SK-N-SH (cell line): Measurements from ENCODE around the gene SYNGR4. TPM values are rescaled to one million over a fixed set of nuclear protein-coding genes. Genes with fewer than 3 reads are reported as not detected.

Source experiments
- CTCF ChIA-PET: fragments of 300-600, 350-600 bp; formaldehyde crosslinking; extraction: SDS; loops from one replicate; lab custom pipeline; 2021; lab: Yijun Ruan, JAX
- POLR2A ChIA-PET: fragments of 350-600 bp; sonication (Branson Sonifier 250); formaldehyde crosslinking; extraction: SDS; loops from one replicate; lab custom pipeline; 2020; ENCODE audit warnings: antibody characterized with exemption, inconsistent platforms; lab: Yijun Ruan, JAX
- DNase-seq: peaks from one replicate; pipeline ENCODE4 v3.0.0; 2012
- H2AFZ ChIP-seq: fragments of 200-600 bp; sonication (generic); 2 replicates; pipeline ENCODE4 v1.8.1; 2016; ENCODE audit warnings: antibody characterized with exemption, mild to moderate bottlenecking, low read depth
- H3F3A ChIP-seq: fragments of 200-600 bp; sonication (generic); replicated peaks from 2 replicates; pipeline ENCODE3; 2016; ENCODE audit warnings: antibody characterized with exemption, mild to moderate bottlenecking; ENCODE audit not compliant: insufficient read depth
- H3K27ac ChIP-seq, 2 experiments: fragments of 200-500 bp in 1 of 2; fragments of 200-600 bp in 1 of 2; sonication (Bioruptor generic) in 1 of 2; sonication (generic), shearing (Covaris generic) in 1 of 2; 2 replicates each; pipeline versions ENCODE4 v1.5.1 to v1.6.1; 2014 to 2016; ENCODE audit warnings: low read depth in 2 of 2, inconsistent platforms in 1 of 2, low read length in 1 of 2, mild to moderate bottlenecking in 1 of 2, mixed read lengths in 1 of 2
- H3K27me3 ChIP-seq: fragments of 200-600 bp; sonication (generic), shearing (Covaris generic); 2 replicates; pipeline ENCODE4 v1.6.1; 2016; ENCODE audit warnings: mixed run types; ENCODE audit not compliant: insufficient read depth
- H3K36me3 ChIP-seq, 2 experiments: fragments of 200-500 bp in 1 of 2; fragments of 200-600 bp in 1 of 2; sonication (Bioruptor generic) in 1 of 2; sonication (generic) in 1 of 2; replicated peaks in 1 of 2; 2 replicates each; pipeline versions ENCODE3 to v1.5.1; 2014 to 2016; ENCODE audit warnings: low read length in 1 of 2, mild to moderate bottlenecking in 1 of 2; ENCODE audit not compliant: insufficient read depth in 2 of 2, control insufficient read depth in 1 of 2
- H3K4me1 ChIP-seq, 2 experiments: fragments of 200-500 bp in 1 of 2; fragments of 200-600 bp in 1 of 2; sonication (Bioruptor generic) in 1 of 2; sonication (generic), shearing (Covaris generic) in 1 of 2; 2 replicates each; pipeline versions ENCODE4 v1.5.1 to v1.6.1; 2014 to 2016; ENCODE audit warnings: low read depth in 1 of 2, low read length in 1 of 2, mixed run types in 1 of 2; ENCODE audit not compliant: insufficient read depth in 2 of 2, control insufficient read depth in 1 of 2
- H3K4me2 ChIP-seq: fragments of 200-600 bp; sonication (generic), shearing (Covaris generic); 2 replicates; pipeline ENCODE4 v1.6.1; 2017; ENCODE audit warnings: mixed run types
- H3K4me3 ChIP-seq, 2 experiments: fragments of 200-500 bp in 1 of 2; fragments of 200-600 bp in 1 of 2; sonication (Bioruptor generic) in 1 of 2; sonication (generic), shearing (Covaris generic) in 1 of 2; 2 replicates each; pipeline versions ENCODE4 v1.5.1 to v1.8.1; 2014 to 2016; ENCODE audit warnings: low read depth in 2 of 2, inconsistent platforms in 1 of 2, low read length in 1 of 2, mild to moderate bottlenecking in 1 of 2, mixed read lengths in 1 of 2, moderate library complexity in 1 of 2
- H3K79me2 ChIP-seq: fragments of 200-600 bp; sonication (generic); 2 replicates; pipeline ENCODE4 v1.8.1; 2017; ENCODE audit warnings: mild to moderate bottlenecking; ENCODE audit not compliant: insufficient read depth
- H3K9ac ChIP-seq: fragments of 200-600 bp; sonication (generic); 2 replicates; pipeline ENCODE4 v1.6.1; 2017; ENCODE audit warnings: mixed run types
- H3K9me2 ChIP-seq: fragments of 200-600 bp; sonication (generic); 2 replicates; pipeline ENCODE4 v1.6.1; 2017; ENCODE audit warnings: mixed run types
- H3K9me3 ChIP-seq: fragments of 200-600 bp; sonication (generic); 2 replicates; pipeline ENCODE4 v1.6.1; 2017; ENCODE audit warnings: mixed run types, mild to moderate bottlenecking, moderate library complexity
- H4K20me1 ChIP-seq: fragments of 200-600 bp; sonication (generic); 2 replicates; pipeline ENCODE4 v1.6.1; 2017; ENCODE audit warnings: mild to moderate bottlenecking, mixed run types; ENCODE audit not compliant: insufficient read depth
- CHD2 ChIP-seq: fragments of 150-350 bp; IDR thresholded peaks from 2 replicates; pipeline ENCODE4 v1.6.1; 2018; ENCODE audit warnings: low read length; ENCODE audit not compliant: partially characterized antibody
- ELF1 ChIP-seq: IDR thresholded peaks from 2 replicates; pipeline ENCODE4 v1.4.0; 2012
- EP300 ChIP-seq, 2 experiments: IDR thresholded peaks; 2 replicates each; pipeline versions ENCODE4 v1.4.0 to v1.6.1; 2012; ENCODE audit warnings: borderline replicate concordance in 1 of 2, low read depth in 1 of 2, low read length in 1 of 2
- FOSL2 ChIP-seq: IDR thresholded peaks from 2 replicates; pipeline ENCODE4 v1.4.0; 2012; ENCODE audit warnings: low read depth, mild to moderate bottlenecking, moderate library complexity, borderline replicate concordance
- GABPA ChIP-seq: IDR thresholded peaks from 2 replicates; pipeline ENCODE4 v1.4.0; 2012; ENCODE audit warnings: low read depth, mild to moderate bottlenecking
- IRF3 ChIP-seq: fragments of 150-350 bp; IDR thresholded peaks from 2 replicates; pipeline ENCODE4 v1.6.1; 2016; ENCODE audit warnings: mild to moderate bottlenecking, low read depth, low read length
- JUND ChIP-seq: IDR thresholded peaks from 2 replicates; pipeline ENCODE4 v1.4.0; 2012
- MAX ChIP-seq: IDR thresholded peaks from 2 replicates; pipeline ENCODE4 v1.4.0; 2012; ENCODE audit warnings: low read depth
- MXI1 ChIP-seq: IDR thresholded peaks from 2 replicates; pipeline ENCODE4 v1.6.1; 2012; ENCODE audit warnings: mild to moderate bottlenecking, low read depth, low read length, improper control_type of control experiment
- NFIC ChIP-seq: IDR thresholded peaks from 2 replicates; pipeline ENCODE4 v1.4.0; 2012; ENCODE audit warnings: borderline replicate concordance
- NRF1 ChIP-seq: IDR thresholded peaks from 2 replicates; pipeline ENCODE4 v1.6.1; 2012; ENCODE audit warnings: low read depth, mild to moderate bottlenecking, low read length
- PBX3 ChIP-seq: IDR thresholded peaks from 2 replicates; pipeline ENCODE4; 2012
- POLR2AphosphoS5 ChIP-seq: IDR thresholded peaks from 2 replicates; pipeline ENCODE4 v1.6.1; 2012; ENCODE audit warnings: low read depth, low read length
- RCOR1 ChIP-seq: fragments of 150-350 bp; IDR thresholded peaks from 2 replicates; pipeline ENCODE4 v1.6.1; 2017; ENCODE audit warnings: antibody characterized with exemption, low read length
- REST ChIP-seq: IDR thresholded peaks from 2 replicates; pipeline ENCODE4 v1.6.1; 2012; ENCODE audit warnings: mild to moderate bottlenecking, low read depth, low read length, moderate library complexity
- RFX5 ChIP-seq: IDR thresholded peaks from 2 replicates; pipeline ENCODE4 v1.6.1; 2012; ENCODE audit warnings: mild to moderate bottlenecking, improper control_type of control experiment, low read length
- SIN3A ChIP-seq: IDR thresholded peaks from 2 replicates; pipeline ENCODE4 v1.6.1; 2012; ENCODE audit warnings: low read depth, mild to moderate bottlenecking, low read length, moderate library complexity, borderline replicate concordance
- TAF1 ChIP-seq: IDR thresholded peaks from 2 replicates; pipeline ENCODE4 v1.6.1; 2012; ENCODE audit warnings: low read depth, mild to moderate bottlenecking, low read length, moderate library complexity, borderline replicate concordance
- TCF12 ChIP-seq: IDR thresholded peaks from 2 replicates; pipeline ENCODE4 v1.4.0; 2012
- TEAD4 ChIP-seq: IDR thresholded peaks from 2 replicates; pipeline ENCODE4 v1.4.0; 2012; ENCODE audit warnings: mild to moderate bottlenecking, borderline replicate concordance; ENCODE audit not compliant: insufficient read depth
- USF1 ChIP-seq: IDR thresholded peaks from 2 replicates; pipeline ENCODE4 v1.4.0; 2012; ENCODE audit warnings: low read depth, borderline replicate concordance
- YY1 ChIP-seq: IDR thresholded peaks from 2 replicates; pipeline ENCODE4 v1.4.0; 2012; ENCODE audit warnings: low read depth, mild to moderate bottlenecking
- ZBTB33 ChIP-seq: IDR thresholded peaks from 2 replicates; pipeline ENCODE4 v1.4.0; 2012; ENCODE audit warnings: low read depth, borderline replicate concordance
- WGBS: methylation state at CpG from one replicate; pipeline ENCODE4 v1.1.6; 2017; ENCODE audit warnings: low lambda C conversion rate; 5-methylcytosine and 5-hydroxymethylcytosine counted together
- polyA plus RNA-seq, 3 experiments: library from polyadenylated mRNA; depleted of rRNA; stranded (reverse); fragments of >200 nt; gene quantifications; 2 replicates each; pipeline ENCODE4 v1.2.3, GENCODE V29; 2012

The SYNGR4 gene
- polyA plus RNA-seq, 1 of the 3 experiments (the other 2 are of a cell fraction): 0.08 TPM

- Histone ChIP-seq H3K36me3 (peaks cover 0 to 10% of the 10 kb centered on the region in 2 experiments), H3K27me3 (no peaks in the 10 kb centered on the region), H2AFZ (no peak overlapping the region), H4K20me1 (peaks cover 11% of the 10 kb centered on the region), H3K79me2 (peaks cover 20% of the 10 kb centered on the region), H3F3A (peaks cover 58% of the 10 kb centered on the region), H3K9me2 (no peaks in the 10 kb centered on the region), H3K4me3 (peak overlapping the region; percentile 36 to 38), H3K9ac (no peak overlapping the region), H3K9me3 (no peaks in the 10 kb centered on the region), H3K27ac (peak overlapping the region; percentile 47 to 88), H3K4me1 (peaks cover 9 to 24% of the 10 kb centered on the region in 2 experiments; a peak in 3 of 4 replicates), H3K4me2 (peak overlapping the region; percentile 66)
- ChIA-PET CTCF (interaction anchor here (0.5 to 2.7 kb wide), 14 partner anchors 9 to 510 kb away, joined by 3 to 20 read pairs (median 4); partner anchors contain the start of genes GRWD1, KDELR1, SYNGR4 and TMEM143), POLR2A (interaction anchor here (0.9 to 1.8 kb wide), 4 partner anchors 11 to 112 kb away, joined by 3 to 5 read pairs (median 3); partner anchors contain the start of gene KDELR1)
- 6% methylated on average over 19 of the region's 25 CpGs for WGBS
- DNase-seq: peak; percentile 91
- TF ChIP-seq EP300 (IDR thresholded peaks at IDR 0.05; ENCODE audit: borderline replicate concordance in 1 of 2, low read depth in 1 of 2, low read length in 1 of 2): peak; percentile 58 to 76; a peak in 3 of 4 replicates
- TF ChIP-seq TCF12: peak; percentile 98
- 0 out of 2 replicates have a peak, but pooled peaks have one; percentile 18 for TF ChIP-seq GABPA
- TF ChIP-seq ZBTB33: peak; percentile 72; the same call in 1 of the 2 replicates
- TF ChIP-seq JUND: peak; percentile 51; the same call in 1 of the 2 replicates
- TF ChIP-seq REST: 0 out of 2 replicates have a peak, but pooled peaks have one; percentile 35
- TF ChIP-seq CHD2: peak; percentile 15
- no peak for TF ChIP-seq TEAD4
- TF ChIP-seq POLR2AphosphoS5: peak; percentile 90
- TF ChIP-seq IRF3: 0 out of 2 replicates have a peak, but pooled peaks have one; percentile 23
- TF ChIP-seq YY1: no peak
- TF ChIP-seq RCOR1: peak; percentile 75
- no peak for TF ChIP-seq USF1
- TF ChIP-seq TAF1: peak; percentile 40; the same call in 1 of the 2 replicates
- 0 out of 2 replicates have a peak, but pooled peaks have one; percentile 8 for TF ChIP-seq FOSL2
- TF ChIP-seq MXI1: no peak
- no peak for TF ChIP-seq ELF1
- peak; percentile 55 for TF ChIP-seq MAX
- peak; percentile 98 for TF ChIP-seq NFIC
- peak; percentile 97 for TF ChIP-seq PBX3
- peak; percentile 90 for TF ChIP-seq SIN3A
- TF ChIP-seq RFX5: peak; percentile 83
- TF ChIP-seq NRF1: 0 out of 2 replicates have a peak, but pooled peaks have one; percentile 4
These were observed 31.3 kb upstream of the SYNGR4 start for GRCh38 chr19:48332662-48333466.
